Fibroblast of the aortic adventitia (primary cell): ENCODE results near the gene WDHD1. TPM values are rescaled to one million over a fixed set of nuclear protein-coding genes. Genes with fewer than 3 reads are reported as not detected.

Source experiments
- DNase-seq: peaks from one replicate; pipeline ENCODE4 v3.0.0-alpha.2; 2010; ENCODE audit warnings: low read depth
- H3K4me3 ChIP-seq: 2 replicates; pipeline ENCODE4 v1.5.1; 2011; ENCODE audit warnings: low read depth, mild to moderate bottlenecking, control low read depth, low read length, moderate library complexity
- CTCF ChIP-seq: IDR thresholded peaks from 2 replicates; pipeline ENCODE4 v1.5.1; 2011; ENCODE audit warnings: mild to moderate bottlenecking, low read length, control low read depth, inconsistent platforms; ENCODE audit not compliant: insufficient read depth
- total RNA-seq: library from RNA; depleted of rRNA; stranded (reverse); fragments of >200 nt; gene quantifications from 2 replicates; pipeline ENCODE4 v1.2.3, GENCODE V29; 2012; ENCODE audit warnings: low replicate concordance

The WDHD1 gene
- total RNA-seq, 1 donor: 27.0 TPM

GRCh38 chr14:54936816-54937215, 90.1 kb downstream of the WDHD1 start:
- no peak for TF ChIP-seq CTCF
- DNase-seq: no peak
- no peak overlapping the region for H3K4me3 ChIP-seq

- DNase-seq: peak; percentile 6
- peak; percentile 3 for TF ChIP-seq CTCF
These were observed 90.9 kb downstream of the WDHD1 start for GRCh38 chr14:54935958-54936357.

GRCh38 chr14:54935100-54935499, 91.8 kb downstream of the WDHD1 start:
- no peak overlapping the region for H3K4me3 ChIP-seq
- no peak for TF ChIP-seq CTCF
- DNase-seq: no peak

More at GRCh38 chr14:54935958-54936357, 90.9 kb downstream of the WDHD1 start:
- no peak overlapping the region for H3K4me3 ChIP-seq

GRCh38 chr14:54933006-54933405, 93.9 kb downstream of the WDHD1 start:
- H3K4me3 ChIP-seq: no peak overlapping the region
- DNase-seq: no peak
- TF ChIP-seq CTCF: no peak

GRCh38 chr14:54931598-54932340, 95.1 kb downstream of the WDHD1 start:
- no peak overlapping the region for H3K4me3 ChIP-seq
- TF ChIP-seq CTCF: no peak
- no peak for DNase-seq

- no peak overlapping the region for H3K4me3 ChIP-seq
- DNase-seq: no peak
- TF ChIP-seq CTCF: no peak
These were observed 95.8 kb downstream of the WDHD1 start for GRCh38 chr14:54931101-54931500.

- no peak for TF ChIP-seq CTCF
- H3K4me3 ChIP-seq: no peak overlapping the region
- DNase-seq: no peak
These were observed 97.3 kb downstream of the WDHD1 start for GRCh38 chr14:54929556-54929955.
